Erythroblast (primary cell): ENCODE results near the gene MAPT.

Source experiments
- GATA1 ChIP-seq: IDR thresholded peaks from 2 replicates; pipeline ENCODE4 v1.6.1; 2011; ENCODE audit warnings: low read depth, mild to moderate bottlenecking, control low read depth, low read length, moderate library complexity
- POLR2A ChIP-seq: IDR thresholded peaks from 2 replicates; pipeline ENCODE4 v1.6.1; 2011; ENCODE audit warnings: mild to moderate bottlenecking, low read length

GRCh38 chr17:45931677-45932076 lies 37.3 kb downstream of the MAPT start:
- TF ChIP-seq POLR2A (no peak), GATA1 (no peak)
